GM12801 (cell line): ENCODE measurements around the gene DAPK2.

Experiments
- TF ChIP-seq, protein P1 (sequence below): IDR thresholded peaks from one replicate; pipeline ENCODE4 v1.5.1; 2011; ENCODE audit warnings: control low read depth; ENCODE audit not compliant: insufficient read length; ENCODE audit errors: extremely low read depth

Gene DAPK2

DNA sequence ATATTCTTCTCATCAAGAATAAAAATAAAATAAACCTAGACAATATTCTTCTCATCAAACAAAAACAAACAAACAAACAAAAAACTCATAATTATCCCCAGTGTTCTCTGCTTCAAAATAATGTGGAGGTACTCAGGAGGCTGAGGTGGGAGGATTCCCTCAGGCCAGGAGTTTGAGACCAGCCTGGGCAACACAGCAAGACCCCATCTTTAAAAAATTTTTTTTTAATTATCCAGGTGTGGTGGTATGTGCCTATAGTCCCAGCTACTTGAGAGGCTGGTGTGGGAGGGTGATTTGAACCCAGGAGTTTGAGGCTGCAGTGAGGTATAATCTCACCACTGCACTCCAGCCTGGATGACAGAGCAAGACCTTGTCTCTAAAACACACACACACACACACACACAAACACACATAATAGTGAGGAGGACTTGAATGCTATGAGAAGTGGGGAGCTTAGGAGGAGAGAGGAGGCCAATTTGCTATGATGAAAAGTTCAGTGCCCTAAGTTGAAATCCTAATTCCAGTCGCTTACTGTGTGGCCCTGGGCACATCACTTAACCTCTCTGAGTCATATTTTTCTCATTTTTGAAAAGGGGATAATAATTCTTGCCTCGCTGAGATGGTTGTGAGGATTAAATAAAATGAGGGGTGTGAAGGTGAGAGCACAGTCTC, 176.8 kb downstream of the DAPK2 start:
- TF ChIP-seq, protein P1, sequence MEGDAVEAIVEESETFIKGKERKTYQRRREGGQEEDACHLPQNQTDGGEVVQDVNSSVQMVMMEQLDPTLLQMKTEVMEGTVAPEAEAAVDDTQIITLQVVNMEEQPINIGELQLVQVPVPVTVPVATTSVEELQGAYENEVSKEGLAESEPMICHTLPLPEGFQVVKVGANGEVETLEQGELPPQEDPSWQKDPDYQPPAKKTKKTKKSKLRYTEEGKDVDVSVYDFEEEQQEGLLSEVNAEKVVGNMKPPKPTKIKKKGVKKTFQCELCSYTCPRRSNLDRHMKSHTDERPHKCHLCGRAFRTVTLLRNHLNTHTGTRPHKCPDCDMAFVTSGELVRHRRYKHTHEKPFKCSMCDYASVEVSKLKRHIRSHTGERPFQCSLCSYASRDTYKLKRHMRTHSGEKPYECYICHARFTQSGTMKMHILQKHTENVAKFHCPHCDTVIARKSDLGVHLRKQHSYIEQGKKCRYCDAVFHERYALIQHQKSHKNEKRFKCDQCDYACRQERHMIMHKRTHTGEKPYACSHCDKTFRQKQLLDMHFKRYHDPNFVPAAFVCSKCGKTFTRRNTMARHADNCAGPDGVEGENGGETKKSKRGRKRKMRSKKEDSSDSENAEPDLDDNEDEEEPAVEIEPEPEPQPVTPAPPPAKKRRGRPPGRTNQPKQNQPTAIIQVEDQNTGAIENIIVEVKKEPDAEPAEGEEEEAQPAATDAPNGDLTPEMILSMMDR = no peak

DNA sequence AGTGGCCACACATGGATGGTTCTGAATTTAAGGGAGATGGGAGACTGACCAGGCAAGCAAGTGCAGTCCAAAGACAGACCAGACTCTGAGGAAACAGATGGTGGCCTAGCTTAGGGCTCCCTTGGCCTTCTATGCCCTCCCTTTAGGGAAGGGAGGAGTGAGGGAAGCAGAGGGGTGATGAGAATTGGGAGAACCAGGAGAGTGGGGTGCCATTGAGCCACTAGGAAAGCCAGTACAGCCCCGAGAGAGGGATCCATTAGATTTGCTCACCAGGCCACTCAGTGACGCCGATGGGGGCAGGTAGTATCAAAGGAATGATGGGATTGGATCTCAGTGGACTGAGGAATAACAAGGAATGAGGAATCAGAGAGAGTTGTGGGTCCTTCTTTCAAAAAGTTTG, 182.1 kb downstream of the DAPK2 start:
- TF ChIP-seq, protein P1 = no peak

DNA sequence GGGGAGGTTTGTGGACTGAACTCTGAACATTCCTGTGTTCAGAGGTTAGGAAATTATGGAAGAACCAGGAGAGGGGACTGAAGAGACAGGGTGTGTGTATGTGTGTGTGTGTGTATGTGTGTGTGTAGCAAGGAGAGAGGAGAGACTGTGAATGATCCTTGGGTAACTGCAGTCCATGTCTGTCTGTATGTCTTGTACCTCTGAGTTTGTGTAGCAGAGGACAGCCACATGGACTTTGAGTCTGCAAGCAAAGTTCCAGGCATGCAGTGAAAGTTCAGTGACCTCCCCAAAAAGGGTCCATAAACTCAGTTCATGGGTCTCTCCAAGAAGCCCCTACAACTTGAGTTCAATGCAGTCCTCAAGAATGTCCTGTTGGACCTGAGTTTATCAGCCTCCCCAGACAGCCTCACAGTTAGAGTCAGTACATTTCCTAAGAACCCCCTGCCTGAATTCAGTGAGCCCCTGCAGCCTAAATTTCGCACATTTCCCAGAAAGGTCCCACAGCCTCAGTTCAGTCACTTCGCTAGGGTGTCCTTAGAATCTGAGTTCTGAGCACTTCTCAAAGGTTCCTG, 184.3 kb downstream of the DAPK2 start:
- TF ChIP-seq, protein P1 = no peak

DNA sequence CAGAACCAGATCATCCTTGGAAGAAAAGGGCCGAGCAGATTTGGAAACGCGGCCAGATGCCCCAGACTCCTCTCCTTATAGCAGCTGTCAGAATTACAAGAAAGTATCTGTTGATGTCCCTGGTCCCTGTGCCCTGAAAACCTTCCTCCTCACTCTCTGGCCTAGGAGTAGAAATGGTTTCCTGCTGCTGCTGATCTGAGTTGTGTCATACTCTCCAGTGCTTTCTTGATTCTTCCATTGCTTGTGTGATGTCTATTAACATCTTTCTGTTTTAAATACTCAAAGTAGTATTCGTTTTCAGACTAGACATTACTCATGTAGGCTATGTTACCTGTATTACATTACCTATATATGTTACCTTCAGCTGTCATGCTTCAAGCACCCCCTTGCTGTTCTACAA, 185.7 kb downstream of the DAPK2 start:
- TF ChIP-seq, protein P1 = no peak

DNA sequence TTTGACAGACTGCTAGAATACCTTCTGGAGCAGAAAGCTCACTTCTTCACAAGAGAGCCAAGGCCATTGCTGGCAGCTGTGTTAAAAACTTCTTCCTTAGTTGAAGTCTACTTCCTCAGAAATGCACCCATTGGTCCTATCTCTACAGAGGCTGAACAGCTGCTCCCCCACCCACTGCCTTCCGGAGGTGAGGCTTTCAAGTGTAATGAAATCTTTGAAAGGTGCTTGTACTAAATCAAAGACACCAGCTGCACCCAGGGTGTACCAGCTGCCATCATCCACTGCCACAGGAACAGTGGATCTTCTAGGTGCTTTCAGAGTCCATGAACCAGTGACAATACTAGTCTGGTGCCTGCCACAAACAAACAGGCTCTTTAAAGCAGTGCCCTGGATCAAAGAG, 186.1 kb downstream of the DAPK2 start:
- TF ChIP-seq, protein P1 = no peak

DNA sequence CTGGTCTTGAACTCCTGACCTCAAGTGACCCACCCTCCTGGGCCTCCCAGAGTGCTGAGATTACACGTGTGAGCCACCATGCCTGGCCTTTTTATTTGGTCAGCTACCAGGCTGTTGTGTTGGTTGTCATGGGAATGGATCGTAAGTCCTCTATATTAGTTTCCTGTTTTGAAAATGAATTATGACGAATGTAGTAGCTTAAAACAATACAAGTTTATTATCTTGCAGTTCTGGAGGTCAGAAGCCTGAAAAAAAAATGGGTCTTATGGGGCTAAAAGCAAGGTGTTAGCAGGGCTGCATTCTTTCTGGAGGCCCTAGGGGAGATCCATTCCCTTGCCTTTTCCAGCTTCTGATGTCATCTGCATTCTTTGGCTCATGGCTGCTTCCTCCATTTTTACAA, 187.4 kb downstream of the DAPK2 start:
- TF ChIP-seq, protein P1 = no peak

DNA sequence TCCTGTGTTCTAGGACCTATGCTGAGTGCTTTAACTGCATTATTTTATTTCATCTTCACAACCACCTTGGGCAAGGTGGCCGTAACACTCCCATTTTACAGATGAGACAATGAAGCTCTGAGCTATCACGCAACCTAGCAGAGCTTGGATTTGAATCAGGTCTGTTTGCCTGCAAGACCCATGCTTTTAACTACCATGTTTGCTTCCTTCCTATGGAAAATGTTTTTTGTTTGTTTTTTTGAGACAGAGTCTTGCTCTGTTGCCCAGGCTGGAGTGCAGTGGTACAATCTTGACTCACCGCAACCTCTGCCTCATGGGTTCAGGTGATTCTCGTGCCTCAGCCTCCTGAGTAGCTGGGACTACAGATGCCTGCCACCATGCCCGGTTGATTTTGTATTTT, 187.8 kb downstream of the DAPK2 start:
- TF ChIP-seq, protein P1 = no peak
